K562 (cell line): ENCODE results near the gene ALG12. TPM values are rescaled to one million over a fixed set of nuclear protein-coding genes. Genes with fewer than 3 reads are reported as not detected.

ENCODE experiments used
- ATF1 ChIP-seq, 2 experiments: fragments of 450-650 bp in 1 of 2; IDR thresholded peaks; 2 replicates each; pipeline ENCODE4 v1.6.1; 2016; ENCODE audit warnings: missing compliant biosample characterization in 1 of 2, missing genetic modification characterization in 1 of 2
- BMI1 ChIP-seq: fragments of 150-350 bp; IDR thresholded peaks from 2 replicates; pipeline ENCODE4 v1.6.1; 2014; ENCODE audit warnings: low read length
- ESRRA ChIP-seq: fragments of 450-650 bp; IDR thresholded peaks from 2 replicates; pipeline ENCODE4 v1.6.1; 2014; ENCODE audit warnings: low read depth, mild to moderate bottlenecking, moderate library complexity, borderline replicate concordance
- FOS ChIP-seq: IDR thresholded peaks from 3 replicates; pipeline ENCODE4 v1.6.1; 2011; ENCODE audit not compliant: insufficient read length; ENCODE audit errors: extremely low read depth
- HNRNPH1 ChIP-seq: fragments of 200-400 bp; formaldehyde crosslinking; optimal IDR thresholded peaks from 2 replicates; pipeline ENCODE3; 2017; ENCODE audit warnings: low read depth, mild to moderate bottlenecking, low read length, moderate library complexity
- HNRNPL ChIP-seq: fragments of 200-400 bp; formaldehyde crosslinking; IDR thresholded peaks from 2 replicates; pipeline ENCODE4 v1.6.1; 2017; ENCODE audit warnings: low read depth, mild to moderate bottlenecking, low read length
- KDM1A ChIP-seq, 2 experiments: fragments of 450-650 bp; IDR thresholded peaks; 2 replicates each; pipeline ENCODE4 v1.6.1; 2016; ENCODE audit warnings: mild to moderate bottlenecking in 2 of 2
- MYBL2 ChIP-seq, 2 experiments: fragments of 450-650 bp in 1 of 2; sonication (generic) in 1 of 2; formaldehyde crosslinking in 1 of 2; IDR thresholded peaks; 2 replicates each; pipeline versions ENCODE4 v1.6.1 to v1.8.1; 2017 to 2022; ENCODE audit warnings: borderline replicate concordance in 1 of 2, inconsistent platforms in 1 of 2, low read depth in 1 of 2, mild to moderate bottlenecking in 1 of 2, missing genetic modification reagents in 1 of 2, moderate library complexity in 1 of 2
- NFYB ChIP-seq: IDR thresholded peaks from 2 replicates; pipeline ENCODE4 v1.6.1; 2011; ENCODE audit warnings: mild to moderate bottlenecking, moderate library complexity; ENCODE audit not compliant: insufficient read length; ENCODE audit errors: extremely low read depth
- NONO ChIP-seq, 2 experiments: fragments of 200-400 bp in 1 of 2; fragments of 450-650 bp in 1 of 2; formaldehyde crosslinking in 1 of 2; IDR thresholded peaks; 2 replicates each; pipeline ENCODE4 v1.6.1; 2017; ENCODE audit warnings: low read depth in 2 of 2, mild to moderate bottlenecking in 2 of 2, moderate library complexity in 2 of 2, low read length in 1 of 2
- POLR2G ChIP-seq: fragments of 200-400 bp; formaldehyde crosslinking; IDR thresholded peaks from 2 replicates; pipeline ENCODE4 v1.6.1; 2017; ENCODE audit warnings: low read depth, mild to moderate bottlenecking, antibody characterized with exemption, low read length, moderate library complexity
- SIX5 ChIP-seq, 2 experiments: IDR thresholded peaks; 2 replicates each; pipeline ENCODE4 v1.6.1; 2011; ENCODE audit warnings: low read length in 2 of 2, borderline replicate concordance in 1 of 2, low read depth in 1 of 2, mild to moderate bottlenecking in 1 of 2, moderate library complexity in 1 of 2; ENCODE audit not compliant: insufficient read depth in 1 of 2
- SMARCE1 ChIP-seq: fragments of 450-650 bp; IDR thresholded peaks from 2 replicates; pipeline ENCODE4 v1.7.1; 2016; ENCODE audit warnings: mild to moderate bottlenecking
- SP2 ChIP-seq: IDR thresholded peaks from 2 replicates; pipeline ENCODE4 v1.6.1; 2011; ENCODE audit warnings: mild to moderate bottlenecking, low read depth, low read length, moderate library complexity; ENCODE audit not compliant: poor library complexity, severe bottlenecking; ENCODE audit errors: extremely low read depth
- TSC22D4 ChIP-seq: fragments of 450-650 bp; IDR thresholded peaks from 2 replicates; pipeline ENCODE4 v1.6.1; 2016; ENCODE audit warnings: missing genetic modification characterization, missing biosample characterization, control low read depth
- ZEB2 ChIP-seq: fragments of 450-650 bp; IDR thresholded peaks from 2 replicates; pipeline ENCODE4 v1.6.1; 2016
- ZNF431 ChIP-seq: sonication (generic); formaldehyde crosslinking; IDR thresholded peaks from 2 replicates; pipeline ENCODE4 v1.8.0; 2022; ENCODE audit warnings: mild to moderate bottlenecking, missing genetic modification reagents
- polyA plus RNA-seq, 8 experiments: library from polyadenylated mRNA; depleted of rRNA in 4 of 8; stranded (reverse) in 5 of 8; unstranded in 3 of 8; fragments of >200 nt; fragmentation: Nextera tagmentation in 2 of 8; fragmentation: Illumina TruSeq in 1 of 8; extraction: Ambion mirVana in 2 of 8; extraction: Trizol in 1 of 8; gene quantifications; 2 replicates each; pipeline versions ENCODE4 v1.2.1 to v1.2.3, GENCODE V29; 2011 to 2014; ENCODE audit warnings: inconsistent platforms in 1 of 8, missing spikeins in 1 of 8
- total RNA-seq, 7 experiments: library from RNA; depleted of rRNA in 6 of 7; stranded (reverse); fragments of >200 nt in 6 of 7; fragmentation: Illumina TruSeq in 2 of 7; extraction: Trizol in 2 of 7; gene quantifications; 2 replicates each; pipeline versions ENCODE4 v1.2.1 to v1.2.3, GENCODE V29; 2011 to 2021; ENCODE audit warnings: low replicate concordance in 1 of 7
- TF ChIP-seq, protein P1 (sequence below): sonication (generic); formaldehyde crosslinking; IDR thresholded peaks from 2 replicates; pipeline ENCODE4 v1.8.0; 2022; ENCODE audit warnings: missing genetic modification reagents, mild to moderate bottlenecking, moderate library complexity, borderline replicate concordance
- TF ChIP-seq, protein P2 (sequence below): IDR thresholded peaks from 2 replicates; pipeline ENCODE4 v1.6.1; 2012; ENCODE audit warnings: low read depth, low read length, improper control_type of control experiment, borderline replicate concordance
- TF ChIP-seq, protein P3 (sequence below): fragments of 250-450 bp; sonication (Bioruptor Pico); IDR thresholded peaks from 2 replicates; pipeline ENCODE4 v1.8.0; 2021; ENCODE audit warnings: mild to moderate bottlenecking, moderate library complexity
- TF ChIP-seq, protein P4 (sequence below): fragments of 450-650 bp; formaldehyde crosslinking; conservative IDR thresholded peaks from 2 replicates; pipeline ENCODE4 v1.4.0; 2022; ENCODE audit warnings: mild to moderate bottlenecking, missing genetic modification characterization

Gene ALG12
- total and polyA plus RNA-seq, 9 of the 15 experiments (the other 6 are each of a cell fraction or from before 2014, with no cell fraction given) = 0.20 to 8.5 (median 3.4) TPM

DNA sequence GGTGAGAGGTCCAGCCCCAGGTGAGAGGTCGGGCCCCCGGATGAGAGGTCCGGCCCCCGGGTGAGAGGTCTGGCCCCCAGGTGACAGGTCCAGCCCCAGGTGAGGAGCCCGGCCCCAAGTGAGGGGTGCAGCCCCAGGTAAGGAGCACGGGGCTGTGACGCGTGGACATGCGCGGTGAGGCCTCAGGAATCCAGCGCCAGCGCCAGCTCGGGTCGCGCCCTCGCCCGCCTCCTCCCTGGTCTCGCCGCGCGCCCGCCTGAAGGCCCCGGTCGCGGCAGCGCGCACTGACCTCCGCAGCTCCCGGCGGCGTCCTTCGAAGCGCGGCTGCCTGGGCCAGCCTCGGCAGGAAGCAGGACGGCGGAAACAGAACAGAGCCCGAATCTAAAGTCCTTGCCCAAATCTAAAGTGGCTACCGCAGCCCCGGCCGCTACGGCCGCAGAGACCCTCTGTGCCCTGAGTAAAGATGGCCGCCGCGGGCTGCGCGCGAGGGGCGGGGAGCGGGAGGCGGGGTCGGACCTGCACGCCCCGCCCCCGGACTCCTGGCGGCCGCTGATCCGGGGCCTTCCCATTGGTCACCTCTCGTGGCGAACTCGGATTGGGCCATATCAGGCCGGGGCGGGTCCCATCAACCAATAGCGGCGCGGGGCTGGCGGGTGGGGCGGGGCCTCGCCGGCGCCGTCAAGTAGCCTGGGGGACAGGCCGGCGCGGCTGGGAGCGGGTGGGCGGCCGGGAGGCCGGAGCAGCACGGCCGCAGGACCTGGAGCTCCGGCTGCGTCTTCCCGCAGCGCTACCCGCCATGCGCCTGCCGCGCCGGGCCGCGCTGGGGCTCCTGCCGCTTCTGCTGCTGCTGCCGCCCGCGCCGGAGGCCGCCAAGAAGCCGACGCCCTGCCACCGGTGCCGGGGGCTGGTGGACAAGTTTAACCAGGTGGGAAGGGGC lies at the start of gene ALG12, which contains the start of gene CRELD2 (continued):
- TF ChIP-seq, protein P1, sequence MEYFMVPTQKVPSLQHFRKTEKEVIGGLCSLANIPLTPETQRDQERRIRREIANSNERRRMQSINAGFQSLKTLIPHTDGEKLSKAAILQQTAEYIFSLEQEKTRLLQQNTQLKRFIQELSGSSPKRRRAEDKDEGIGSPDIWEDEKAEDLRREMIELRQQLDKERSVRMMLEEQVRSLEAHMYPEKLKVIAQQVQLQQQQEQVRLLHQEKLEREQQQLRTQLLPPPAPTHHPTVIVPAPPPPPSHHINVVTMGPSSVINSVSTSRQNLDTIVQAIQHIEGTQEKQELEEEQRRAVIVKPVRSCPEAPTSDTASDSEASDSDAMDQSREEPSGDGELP (CRISPR knock-in tag) = peak; percentile 56; the same call in 1 of the 2 replicates
- TF ChIP-seq ATF1 (CRISPR knock-in tag; IDR thresholded peaks at IDR 0.05) (no peak), ATF1 (tag; IDR thresholded peaks at IDR 0.05) (peak; percentile 71), SP2 (peak; percentile 46), MYBL2 (IDR thresholded peaks at IDR 0.05; ENCODE audit: low read depth) (no peak), MYBL2 (CRISPR knock-in tag; IDR thresholded peaks at IDR 0.05; ENCODE audit: borderline replicate concordance) (no peak), NONO (IDR thresholded peaks at IDR 0.05; ENCODE audit: low read depth in 2 of 2, low read length in 1 of 2) (peak in 1 of 2 experiments; percentile 22; a peak in 1 of 4 replicates), NFYB (peak; percentile 85), ZEB2 (peak; percentile 73; the same call in 1 of the 2 replicates), FOS (peak; percentile 68), SMARCE1 (no peak), ESRRA (peak; percentile 68; the same call in 1 of the 2 replicates), BMI1 (no peak), ZNF431 (CRISPR knock-in tag) (no peak), TSC22D4 (tag) (no peak), HNRNPH1 (no peak), SIX5 (IDR thresholded peaks at IDR 0.05; ENCODE audit: borderline replicate concordance in 1 of 2, insufficient read depth in 1 of 2, low read depth in 1 of 2, low read length in 2 of 2) (peak; percentile 14 to 29; a peak in 1 of 4 replicates), POLR2G (peak; percentile 85), KDM1A (IDR thresholded peaks at IDR 0.05) (no peak), HNRNPL (peak; percentile 32; the same call in 1 of the 2 replicates)
- TF ChIP-seq, protein P2, sequence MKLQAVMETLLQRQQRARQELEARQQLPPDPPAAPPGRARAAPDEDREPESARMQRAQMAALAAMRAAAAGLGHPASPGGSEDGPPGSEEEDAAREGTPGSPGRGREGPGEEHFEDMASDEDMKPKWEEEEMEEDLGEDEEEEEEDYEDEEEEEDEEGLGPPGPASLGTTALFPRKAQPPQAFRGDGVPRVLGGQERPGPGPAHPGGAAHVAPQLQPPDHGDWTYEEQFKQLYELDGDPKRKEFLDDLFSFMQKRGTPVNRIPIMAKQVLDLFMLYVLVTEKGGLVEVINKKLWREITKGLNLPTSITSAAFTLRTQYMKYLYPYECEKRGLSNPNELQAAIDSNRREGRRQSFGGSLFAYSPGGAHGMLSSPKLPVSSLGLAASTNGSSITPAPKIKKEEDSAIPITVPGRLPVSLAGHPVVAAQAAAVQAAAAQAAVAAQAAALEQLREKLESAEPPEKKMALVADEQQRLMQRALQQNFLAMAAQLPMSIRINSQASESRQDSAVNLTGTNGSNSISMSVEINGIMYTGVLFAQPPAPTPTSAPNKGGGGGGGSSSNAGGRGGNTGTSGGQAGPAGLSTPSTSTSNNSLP = no peak
- TF ChIP-seq, protein P3, sequence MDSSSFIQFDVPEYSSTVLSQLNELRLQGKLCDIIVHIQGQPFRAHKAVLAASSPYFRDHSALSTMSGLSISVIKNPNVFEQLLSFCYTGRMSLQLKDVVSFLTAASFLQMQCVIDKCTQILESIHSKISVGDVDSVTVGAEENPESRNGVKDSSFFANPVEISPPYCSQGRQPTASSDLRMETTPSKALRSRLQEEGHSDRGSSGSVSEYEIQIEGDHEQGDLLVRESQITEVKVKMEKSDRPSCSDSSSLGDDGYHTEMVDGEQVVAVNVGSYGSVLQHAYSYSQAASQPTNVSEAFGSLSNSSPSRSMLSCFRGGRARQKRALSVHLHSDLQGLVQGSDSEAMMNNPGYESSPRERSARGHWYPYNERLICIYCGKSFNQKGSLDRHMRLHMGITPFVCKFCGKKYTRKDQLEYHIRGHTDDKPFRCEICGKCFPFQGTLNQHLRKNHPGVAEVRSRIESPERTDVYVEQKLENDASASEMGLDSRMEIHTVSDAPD (CRISPR knock-in tag) = no peak
- TF ChIP-seq, protein P4, sequence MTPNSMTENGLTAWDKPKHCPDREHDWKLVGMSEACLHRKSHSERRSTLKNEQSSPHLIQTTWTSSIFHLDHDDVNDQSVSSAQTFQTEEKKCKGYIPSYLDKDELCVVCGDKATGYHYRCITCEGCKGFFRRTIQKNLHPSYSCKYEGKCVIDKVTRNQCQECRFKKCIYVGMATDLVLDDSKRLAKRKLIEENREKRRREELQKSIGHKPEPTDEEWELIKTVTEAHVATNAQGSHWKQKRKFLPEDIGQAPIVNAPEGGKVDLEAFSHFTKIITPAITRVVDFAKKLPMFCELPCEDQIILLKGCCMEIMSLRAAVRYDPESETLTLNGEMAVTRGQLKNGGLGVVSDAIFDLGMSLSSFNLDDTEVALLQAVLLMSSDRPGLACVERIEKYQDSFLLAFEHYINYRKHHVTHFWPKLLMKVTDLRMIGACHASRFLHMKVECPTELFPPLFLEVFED (CRISPR knock-in tag) = no peak
